Caco-2 (cell line): Measurements from ENCODE around the gene PDGFC. TPM values are rescaled to one million over a fixed set of nuclear protein-coding genes. Genes with fewer than 3 reads are reported as not detected.

Source experiments
- BruUV-seq: library from RNA; stranded (reverse); fragments of 400-500 nt; replicated peaks from 2 replicates; lab custom pipeline; 2021; lab: Mats Ljungman, UMichigan
- CTCF ChIA-PET: fragments of 300-600 bp; sonication (Branson Sonifier 250); formaldehyde crosslinking; loops from one replicate; lab custom pipeline; 2022; ENCODE audit warnings: antibody characterized with exemption; lab: Charles Lee
- POLR2A ChIA-PET: fragments of 300-600 bp; sonication (Branson Sonifier 250); formaldehyde crosslinking; loops from one replicate; lab custom pipeline; 2022; ENCODE audit warnings: antibody characterized with exemption; lab: Charles Lee
- DNase-seq, 2 experiments: peaks; one replicate each; pipeline versions ENCODE4 v3.0.0 to v3.0.0-alpha.2; 2020 to 2022
- H3K27me3 ChIP-seq: replicated peaks from 2 replicates; pipeline ENCODE4 v1.6.0; 2011; ENCODE audit warnings: low read length; ENCODE audit not compliant: control insufficient read depth, insufficient read depth
- H3K36me3 ChIP-seq: 2 replicates; pipeline ENCODE4 v1.5.1; 2011; ENCODE audit warnings: low read length; ENCODE audit not compliant: control insufficient read depth, insufficient read depth
- H3K4me1 ChIP-seq: fragments of 250-450 bp; sonication (Bioruptor Pico); 2 replicates; pipeline ENCODE4 v1.5.1; 2020; ENCODE audit warnings: mild to moderate bottlenecking
- H3K4me3 ChIP-seq: 2 replicates; pipeline ENCODE4 v1.5.1; 2011; ENCODE audit warnings: low read depth, mild to moderate bottlenecking, control low read depth, low read length
- H3K9me3 ChIP-seq: fragments of 250-450 bp; sonication (Bioruptor Pico); 2 replicates; pipeline ENCODE4 v1.5.1; 2020; ENCODE audit warnings: mild to moderate bottlenecking, moderate library complexity
- H3K27ac Mint-ChIP-seq: one replicate; pipeline ENCODE4 v1.8.0; 2022; ENCODE audit warnings: mixed read lengths; ENCODE audit not compliant: unreplicated experiment
- H3K27me3 Mint-ChIP-seq: one replicate; pipeline ENCODE4 v1.8.0; 2022; ENCODE audit warnings: mixed read lengths; ENCODE audit not compliant: insufficient read depth, unreplicated experiment
- H3K36me3 Mint-ChIP-seq: one replicate; pipeline ENCODE4 v1.8.0; 2022; ENCODE audit warnings: mild to moderate bottlenecking, mixed read lengths; ENCODE audit not compliant: insufficient read depth, unreplicated experiment
- H3K4me1 Mint-ChIP-seq: one replicate; pipeline ENCODE4 v1.8.0; 2022; ENCODE audit warnings: low read depth, mixed read lengths; ENCODE audit not compliant: unreplicated experiment
- H3K4me3 Mint-ChIP-seq: one replicate; pipeline ENCODE4 v1.8.0; 2022; ENCODE audit warnings: mild to moderate bottlenecking, moderate library complexity, mixed read lengths; ENCODE audit not compliant: unreplicated experiment
- H3K9me3 Mint-ChIP-seq: one replicate; pipeline ENCODE4 v1.8.0; 2022; ENCODE audit warnings: mixed read lengths; ENCODE audit not compliant: unreplicated experiment
- intact Hi-C: fragments of 100-400 bp; cut with micrococcal nuclease; formaldehyde crosslinking; loops from one replicate; pipeline ENCODE4 v1.10.0; 2022; ENCODE audit not compliant: unreplicated experiment
- total RNA-seq: library from RNA; stranded (reverse); gene quantifications from 2 replicates; pipeline ENCODE4 v1.2.3, GENCODE V29; 2022
- TF ChIP-seq, protein P1 (sequence below), 2 experiments: fragments of 200-600 bp in 1 of 2; IDR thresholded peaks; 1 replicate in 1 of 2; 2 replicates in 1 of 2; pipeline versions ENCODE4 v1.5.1 to v1.8.0; 2011 to 2022; ENCODE audit warnings: antibody characterized with exemption in 1 of 2, control low read depth in 1 of 2, inconsistent platforms in 1 of 2, low read depth in 1 of 2, low read length in 1 of 2, mild to moderate bottlenecking in 1 of 2, moderate library complexity in 1 of 2; ENCODE audit not compliant: insufficient read depth in 1 of 2, severe bottlenecking in 1 of 2, unreplicated experiment in 1 of 2

Gene PDGFC
- total RNA-seq, 1 experiment from 2014 or later: 9.5 TPM

DNA sequence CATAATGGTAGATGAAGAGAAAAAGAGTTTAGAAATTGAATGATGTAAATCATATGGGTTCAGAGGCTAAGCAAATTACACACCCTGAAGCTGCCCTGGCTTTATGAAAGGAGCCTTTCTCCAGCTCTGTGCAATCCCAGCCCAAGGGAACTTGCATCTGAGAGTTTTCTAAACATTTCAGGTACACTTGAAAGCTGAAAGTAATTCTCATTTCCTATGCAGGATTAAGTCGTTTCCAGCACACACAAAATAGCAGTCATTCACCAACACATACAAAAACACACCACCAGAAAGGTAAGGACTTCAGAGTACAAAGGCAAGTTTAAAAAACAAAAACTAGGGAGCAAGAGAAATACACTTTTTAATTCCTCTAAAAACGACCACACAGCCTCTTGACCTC lies 1.7 kb downstream of the PDGFC start:
- Mint-ChIP-seq H3K9me3 (no peaks in the 10 kb centered on the region), H3K36me3 (no peaks in the 10 kb centered on the region), H3K4me1 (peaks cover 11% of the 10 kb centered on the region), H3K27ac (peak overlapping the region; percentile 68), H3K4me3 (peak overlapping the region; percentile 82), H3K27me3 (no peaks in the 10 kb centered on the region)
- intact Hi-C loops: loop anchor here (2.0 to 10.0 kb wide), 3 partner anchors 293 to 801 kb away; no protein-coding TSS in a partner anchor
- Histone ChIP-seq H3K9me3 (no peaks in the 10 kb centered on the region), H3K4me1 (peaks cover 6% of the 10 kb centered on the region; the same call in 1 of the 2 replicates), H3K4me3 (peak overlapping the region; percentile 62), H3K27me3 (no peaks in the 10 kb centered on the region), H3K36me3 (no peaks in the 10 kb centered on the region)
- BruUV-seq: TSS peak; percentile 32
- TF ChIP-seq, protein P1, sequence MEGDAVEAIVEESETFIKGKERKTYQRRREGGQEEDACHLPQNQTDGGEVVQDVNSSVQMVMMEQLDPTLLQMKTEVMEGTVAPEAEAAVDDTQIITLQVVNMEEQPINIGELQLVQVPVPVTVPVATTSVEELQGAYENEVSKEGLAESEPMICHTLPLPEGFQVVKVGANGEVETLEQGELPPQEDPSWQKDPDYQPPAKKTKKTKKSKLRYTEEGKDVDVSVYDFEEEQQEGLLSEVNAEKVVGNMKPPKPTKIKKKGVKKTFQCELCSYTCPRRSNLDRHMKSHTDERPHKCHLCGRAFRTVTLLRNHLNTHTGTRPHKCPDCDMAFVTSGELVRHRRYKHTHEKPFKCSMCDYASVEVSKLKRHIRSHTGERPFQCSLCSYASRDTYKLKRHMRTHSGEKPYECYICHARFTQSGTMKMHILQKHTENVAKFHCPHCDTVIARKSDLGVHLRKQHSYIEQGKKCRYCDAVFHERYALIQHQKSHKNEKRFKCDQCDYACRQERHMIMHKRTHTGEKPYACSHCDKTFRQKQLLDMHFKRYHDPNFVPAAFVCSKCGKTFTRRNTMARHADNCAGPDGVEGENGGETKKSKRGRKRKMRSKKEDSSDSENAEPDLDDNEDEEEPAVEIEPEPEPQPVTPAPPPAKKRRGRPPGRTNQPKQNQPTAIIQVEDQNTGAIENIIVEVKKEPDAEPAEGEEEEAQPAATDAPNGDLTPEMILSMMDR (IDR thresholded peaks at IDR 0.05; ENCODE audit: insufficient read depth in 1 of 2, low read depth in 1 of 2, low read length in 1 of 2, severe bottlenecking in 1 of 2, unreplicated experiment in 1 of 2): no peak
- no peak for DNase-seq
- CTCF ChIA-PET: interaction anchor here (0.6 to 0.7 kb wide), 2 partner anchors 346 to 487 kb away, joined by 3 to 4 read pairs; no protein-coding TSS in a partner anchor
- POLR2A ChIA-PET: no interaction called here

DNA sequence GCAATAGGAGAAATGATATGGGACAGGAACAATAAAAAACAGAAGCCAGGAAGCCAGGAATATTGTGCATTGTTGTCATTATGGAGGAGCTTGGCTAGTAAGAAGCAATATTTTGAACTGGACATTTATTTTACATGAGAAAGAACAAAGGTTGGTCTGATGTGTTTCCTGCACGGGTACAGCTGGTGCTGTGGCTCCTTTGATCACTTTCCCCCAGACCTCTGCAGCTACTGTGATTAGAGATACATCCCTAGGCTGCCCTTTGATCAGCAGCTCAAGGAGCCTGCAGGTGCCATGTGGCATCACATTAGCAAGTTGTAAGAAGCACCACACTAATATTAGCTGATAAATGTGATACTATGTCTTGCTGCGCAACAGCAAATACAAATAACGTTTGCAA lies 2.5 kb downstream of the PDGFC start:
- ChIA-PET CTCF (interaction anchor here (2.1 kb wide), 1 partner anchor 76 kb away, joined by 7 read pairs; no protein-coding TSS in a partner anchor), POLR2A (no interaction called here)
- H3K27ac Mint-ChIP-seq: no peak overlapping the region
- DNase-seq: no peak
- no peaks in the 10 kb centered on the region for H3K9me3 ChIP-seq
- H3K27me3 Mint-ChIP-seq: no peaks in the 10 kb centered on the region
- H3K4me1 ChIP-seq: peaks cover 6% of the 10 kb centered on the region; the same call in 1 of the 2 replicates
- BruUV-seq: no TSS peak
- TF ChIP-seq, protein P1 (IDR thresholded peaks at IDR 0.05; ENCODE audit: insufficient read depth in 1 of 2, low read depth in 1 of 2, low read length in 1 of 2, severe bottlenecking in 1 of 2, unreplicated experiment in 1 of 2): no peak
- intact Hi-C loops: loop anchor here (5.0 kb wide), 1 partner anchor 292 kb away; no protein-coding TSS in a partner anchor
- no peaks in the 10 kb centered on the region for H3K9me3 Mint-ChIP-seq
- H3K4me3 Mint-ChIP-seq: peak overlapping the region; percentile 45
- no peaks in the 10 kb centered on the region for H3K36me3 ChIP-seq
- H3K36me3 Mint-ChIP-seq: no peaks in the 10 kb centered on the region
- no peaks in the 10 kb centered on the region for H3K27me3 ChIP-seq
- peaks cover 11% of the 10 kb centered on the region for H3K4me1 Mint-ChIP-seq
- H3K4me3 ChIP-seq: no peak overlapping the region

DNA sequence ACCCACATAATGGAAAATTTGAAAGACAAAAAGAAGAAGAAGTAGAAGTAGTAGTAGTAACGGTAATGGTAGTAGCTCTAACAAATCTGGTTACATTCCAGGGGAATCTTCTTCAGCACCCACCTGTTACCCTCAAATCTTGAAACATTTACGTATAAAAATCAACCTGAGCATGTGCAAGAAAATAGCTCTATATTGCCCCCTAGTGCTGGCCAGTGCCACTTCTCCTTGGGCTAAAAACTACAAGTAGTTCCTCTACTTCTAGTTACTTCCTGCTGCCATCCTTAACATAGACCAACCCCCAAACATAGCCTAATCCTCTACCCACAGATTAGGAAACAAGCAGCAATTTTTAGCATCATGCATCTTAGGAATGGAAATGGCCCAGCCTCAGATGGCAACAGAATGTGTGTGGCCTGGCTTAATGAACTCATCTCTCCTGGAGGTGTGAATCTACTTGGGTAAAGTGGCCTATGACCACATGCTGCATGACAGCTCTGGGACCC lies 3.1 kb downstream of the PDGFC start:
- peaks cover 11% of the 10 kb centered on the region for H3K4me1 Mint-ChIP-seq
- TF ChIP-seq, protein P1 (IDR thresholded peaks at IDR 0.05; ENCODE audit: insufficient read depth in 1 of 2, low read depth in 1 of 2, low read length in 1 of 2, severe bottlenecking in 1 of 2, unreplicated experiment in 1 of 2): peak; percentile 76 to 77
- H3K9me3 Mint-ChIP-seq: no peaks in the 10 kb centered on the region
- no peaks in the 10 kb centered on the region for H3K36me3 ChIP-seq
- no peaks in the 10 kb centered on the region for H3K9me3 ChIP-seq
- no peaks in the 10 kb centered on the region for H3K27me3 ChIP-seq
- intact Hi-C loops: loop anchor here (1.0 to 5.0 kb wide), 7 partner anchors 19 to 493 kb away; no protein-coding TSS in a partner anchor
- H3K4me1 ChIP-seq: peaks cover 6% of the 10 kb centered on the region; the same call in 1 of the 2 replicates
- no TSS peak for BruUV-seq
- H3K4me3 Mint-ChIP-seq: peak overlapping the region; percentile 45
- POLR2A ChIA-PET: no interaction called here
- H3K27me3 Mint-ChIP-seq: no peaks in the 10 kb centered on the region
- peak; percentile 57 to 68 for DNase-seq
- CTCF ChIA-PET: interaction anchor here (0.7 to 2.1 kb wide), 3 partner anchors 43 to 493 kb away, joined by 3 to 7 read pairs (median 6); no protein-coding TSS in a partner anchor
- no peaks in the 10 kb centered on the region for H3K36me3 Mint-ChIP-seq
- H3K4me3 ChIP-seq: no peak overlapping the region
- no peak overlapping the region for H3K27ac Mint-ChIP-seq
